HG02973 (cell line): ENCODE results near the gene FREM1.

ENCODE experiments used
- ATAC-seq: cut with Tn5 transposase; IDR thresholded peaks from one replicate; pipeline ENCODE4 v1.9.1; 2021; ENCODE audit warnings: moderate library complexity; ENCODE audit not compliant: unreplicated experiment

The FREM1 gene

DNA sequence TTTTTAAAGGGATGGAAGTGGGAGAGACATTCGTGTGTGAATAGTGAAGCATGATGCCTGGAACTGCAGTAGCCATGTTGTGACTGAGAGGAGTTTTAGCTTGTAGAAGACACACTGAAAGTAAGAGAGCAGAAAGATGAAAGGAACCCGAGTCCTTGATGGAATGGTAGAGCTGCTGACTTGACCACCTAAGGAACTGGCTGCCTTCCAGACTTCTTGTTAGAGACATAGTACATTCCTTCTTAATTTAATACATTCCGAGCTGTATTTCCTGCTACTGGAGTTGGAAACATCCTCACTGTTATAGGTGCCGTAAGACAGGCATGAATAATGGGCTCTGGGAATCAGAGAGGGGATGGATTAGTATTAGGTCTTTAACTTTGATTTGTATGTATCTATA lies 195.1 kb downstream of the FREM1 start:
- no peak for ATAC-seq

- ATAC-seq, result no peak
Measured at GRCh38 chr9:14713187-14713767, 197.0 kb downstream of the FREM1 start.

GRCh38 chr9:14710804-14711203 lies 199.4 kb downstream of the FREM1 start:
- ATAC-seq, result no peak

GRCh38 chr9:14706530-14707140 lies 203.6 kb downstream of the FREM1 start:
- peak; percentile 82 for ATAC-seq

DNA sequence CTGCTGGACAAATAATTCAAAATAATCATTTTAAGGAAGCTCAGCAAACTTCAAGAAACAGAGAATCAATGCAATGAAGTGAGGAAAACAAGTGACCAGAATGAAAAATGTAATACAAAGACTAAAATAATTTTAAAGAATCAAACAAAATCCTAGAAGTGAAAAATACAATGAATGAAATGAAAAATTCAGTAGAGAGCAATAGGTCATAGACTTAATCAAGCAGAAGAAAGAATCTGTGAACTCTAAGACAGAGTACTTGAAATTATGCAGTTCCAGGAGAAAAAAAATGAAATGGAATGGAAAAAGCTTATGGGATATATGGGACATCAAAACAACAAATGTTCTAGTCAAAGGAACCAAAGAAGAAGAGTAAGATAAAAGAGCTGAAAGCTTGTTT lies 205.1 kb downstream of the FREM1 start:
- ATAC-seq, result no peak

DNA sequence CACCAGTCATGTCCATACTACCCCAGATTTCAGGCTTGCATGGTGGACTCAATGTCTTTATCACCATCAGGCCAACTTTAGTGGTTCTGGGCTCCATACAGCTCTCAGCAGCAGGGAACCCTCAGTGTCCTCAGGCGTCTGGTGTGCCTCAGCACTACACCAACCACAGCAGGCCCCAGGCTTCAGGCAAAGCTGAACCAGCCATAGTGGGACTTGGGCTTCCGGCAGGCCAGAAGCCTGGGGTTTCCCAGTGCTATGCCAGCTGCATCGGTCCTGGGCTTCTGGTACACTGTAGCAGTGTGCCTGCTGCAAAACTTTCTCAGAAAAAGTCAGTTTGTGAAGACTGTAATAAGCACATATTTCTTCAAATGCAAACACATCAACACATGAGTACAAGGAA lies 205.9 kb downstream of the FREM1 start:
- no peak for ATAC-seq

DNA sequence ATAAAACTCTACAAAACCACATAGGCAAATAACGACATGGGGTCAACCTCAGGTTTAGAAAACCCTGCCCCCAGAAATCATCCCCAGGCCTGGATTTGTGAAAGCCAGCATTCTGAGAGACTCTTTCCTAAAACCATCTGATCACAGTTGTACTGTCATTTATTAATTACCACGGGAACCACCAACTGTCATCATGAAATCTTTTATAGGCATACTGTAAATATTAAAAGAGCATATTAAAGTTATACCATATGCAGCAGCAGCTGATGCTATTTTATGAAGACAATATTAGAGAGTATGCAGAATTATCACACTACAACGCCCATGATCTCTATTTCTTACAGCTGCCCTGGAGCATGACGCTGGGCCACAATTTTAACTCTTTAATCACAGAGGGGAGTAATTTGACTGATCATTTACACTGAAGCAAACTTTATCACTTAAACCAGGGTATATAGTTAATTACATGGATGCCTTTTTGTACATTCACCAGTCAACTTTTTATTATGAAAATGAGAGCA lies 208.0 kb downstream of the FREM1 start:
- no peak for ATAC-seq

DNA sequence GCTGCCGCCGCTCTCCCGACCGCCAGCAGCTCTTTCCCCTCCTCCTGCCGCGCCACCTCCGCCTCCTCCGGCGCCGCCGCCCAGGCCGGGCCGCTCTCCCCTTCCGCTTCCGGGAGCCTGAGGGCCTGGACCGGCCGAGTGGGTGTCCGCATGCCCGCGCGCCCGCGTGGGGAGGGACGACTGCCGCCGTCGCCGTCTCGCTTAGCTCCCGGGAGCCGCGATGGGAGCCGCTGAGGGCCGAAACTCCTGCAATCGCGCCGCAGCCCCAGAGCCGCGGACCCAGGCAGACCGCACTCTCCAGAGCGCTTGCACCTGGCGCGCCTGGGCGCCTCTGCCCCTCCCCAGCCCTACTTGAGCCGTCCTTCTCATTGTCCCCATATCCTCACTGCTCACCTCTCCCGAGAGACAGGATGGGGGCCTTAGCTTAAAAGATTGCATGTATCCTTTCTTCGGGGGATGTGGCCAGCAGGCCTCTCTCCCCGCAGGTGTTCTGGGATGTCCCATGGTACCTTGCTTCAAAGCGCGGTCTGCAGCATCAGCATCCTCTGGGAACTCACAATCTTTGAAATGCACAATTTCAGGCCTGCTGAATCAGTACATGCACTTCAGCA lies 216.9 kb downstream of the FREM1 start, which contains the start of gene ZDHHC21:
Gene ZDHHC21, minus strand, starts transcription at position 182 of the 611 bp plus-strand sequence. CDS start 19,092 bp downstream, outside the sequence.
- ATAC-seq, result peak; percentile 70

DNA sequence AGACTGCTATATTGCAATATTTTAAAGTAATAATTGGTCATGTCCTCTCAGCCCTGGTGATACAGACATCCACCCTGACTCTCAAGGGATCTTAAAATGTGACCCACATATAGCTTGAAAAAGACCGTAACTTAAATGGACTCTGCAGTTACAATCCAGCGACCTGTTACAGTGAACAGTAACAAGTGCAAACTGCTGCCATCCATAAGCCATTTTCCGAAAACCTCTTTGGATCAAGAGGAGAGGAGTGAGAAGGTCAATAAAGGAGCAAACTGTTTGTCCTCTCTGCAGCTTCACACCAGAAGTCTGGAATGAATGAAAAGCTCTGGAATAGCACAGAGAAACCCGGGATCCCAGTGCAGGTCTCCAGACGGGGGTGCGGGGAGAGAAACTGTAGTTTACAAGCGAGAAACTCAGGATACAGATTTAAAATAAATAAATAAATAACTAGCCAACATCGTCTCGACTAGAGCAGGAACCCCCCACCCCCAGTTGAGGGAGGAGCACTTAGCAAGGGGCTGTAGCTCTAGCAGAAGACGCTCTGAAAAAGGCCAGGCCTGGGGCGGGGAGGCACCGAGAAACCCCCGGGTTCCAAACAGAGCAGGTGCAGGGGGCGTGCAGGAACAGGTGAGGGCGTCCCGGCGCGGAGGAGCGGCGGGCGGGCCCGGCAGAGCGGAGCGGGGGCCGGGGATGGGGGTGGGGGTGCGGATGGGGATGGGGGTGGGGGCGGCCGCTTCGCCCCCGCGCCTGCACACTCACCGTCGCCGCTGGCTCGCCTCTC lies 217.6 kb downstream of the FREM1 start:
- peak; percentile 37 for ATAC-seq

DNA sequence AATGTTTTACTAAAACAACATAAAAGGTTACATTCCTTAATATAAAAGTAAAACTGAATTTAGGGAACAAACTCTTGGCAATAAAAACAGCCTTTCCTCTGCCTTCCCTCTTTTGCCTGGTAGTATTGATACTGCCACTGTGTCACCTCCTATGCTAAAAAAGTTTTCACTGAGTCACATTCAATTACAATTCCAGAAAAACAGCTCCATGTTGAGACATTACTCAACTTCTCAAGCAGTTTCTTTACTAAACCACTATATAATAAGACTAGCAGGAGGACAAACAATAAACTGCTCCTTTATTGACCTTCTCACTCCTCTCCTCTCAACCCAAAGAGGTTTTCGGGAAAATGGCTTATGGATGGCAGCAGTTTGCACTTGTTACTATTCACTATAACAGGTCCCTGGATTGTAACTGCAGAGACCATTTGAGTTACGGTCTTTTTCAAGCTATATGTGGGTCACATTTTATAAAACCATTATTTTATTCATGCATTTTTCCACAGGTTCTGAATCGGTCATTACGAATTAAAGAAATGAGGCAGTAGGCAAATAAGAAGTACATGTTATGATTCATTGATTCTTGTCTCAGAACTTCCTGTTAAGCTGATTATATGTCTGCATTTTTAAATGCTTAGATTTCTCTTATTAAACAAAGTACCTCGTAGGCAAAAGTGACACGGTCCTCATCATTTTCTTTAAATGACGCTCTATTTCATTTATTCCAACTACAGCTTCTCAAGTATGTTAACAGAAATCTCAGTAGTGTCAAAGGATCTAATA lies 219.1 kb downstream of the FREM1 start:
- no peak for ATAC-seq

- ATAC-seq, result no peak
Measured at GRCh38 chr9:14687042-14687719, 223.0 kb downstream of the FREM1 start.

- ATAC-seq, result no peak
Measured at GRCh38 chr9:14686168-14686567, 224.1 kb downstream of the FREM1 start.
